ENCODE measurements around the gene HSPA6.
"Not testable (repeated sequence)": the region's sequence is repeated elsewhere in the genome, so short reads cannot be mapped to it uniquely, and the experiment has no call there.

HSPA6 gene

DNA sequence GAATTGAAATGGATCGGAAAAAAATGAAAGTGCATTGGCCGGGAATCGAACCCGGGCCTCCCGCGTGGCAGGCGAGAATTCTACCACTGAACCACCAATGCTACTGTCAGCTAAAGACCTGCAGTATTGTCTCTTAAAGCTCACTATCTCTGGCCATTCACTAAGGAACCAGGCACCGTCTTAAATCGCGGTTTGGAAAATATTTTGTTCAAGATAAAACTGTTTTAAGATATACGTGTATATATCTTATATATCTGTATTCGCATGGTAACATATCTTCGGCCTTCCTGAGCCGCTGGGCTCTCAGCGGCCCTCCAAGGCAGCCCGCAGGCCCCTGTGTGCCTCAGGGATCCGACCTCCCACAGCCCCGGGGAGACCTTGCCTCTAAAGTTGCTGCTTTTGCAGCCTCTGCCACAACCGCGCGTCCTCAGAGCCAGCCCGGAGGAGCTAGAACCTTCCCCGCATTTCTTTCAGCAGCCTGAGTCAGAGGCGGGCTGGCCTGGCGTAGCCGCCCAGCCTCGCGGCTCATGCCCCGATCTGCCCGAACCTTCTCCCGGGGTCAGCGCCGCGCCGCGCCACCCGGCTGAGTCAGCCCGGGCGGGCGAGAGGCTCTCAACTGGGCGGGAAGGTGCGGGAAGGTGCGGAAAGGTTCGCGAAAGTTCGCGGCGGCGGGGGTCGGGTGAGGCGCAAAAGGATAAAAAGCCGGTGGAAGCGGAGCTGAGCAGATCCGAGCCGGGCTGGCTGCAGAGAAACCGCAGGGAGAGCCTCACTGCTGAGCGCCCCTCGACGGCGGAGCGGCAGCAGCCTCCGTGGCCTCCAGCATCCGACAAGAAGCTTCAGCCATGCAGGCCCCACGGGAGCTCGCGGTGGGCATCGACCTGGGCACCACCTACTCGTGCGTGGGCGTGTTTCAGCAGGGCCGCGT, at the start of gene HSPA6:
Gene HSPA6 (plus strand): TSS at position 724 of the 925 bp plus-strand sequence. CDS start 119 bp downstream, at position 843.
- peak; percentile 54 for DNase-seq

DNA sequence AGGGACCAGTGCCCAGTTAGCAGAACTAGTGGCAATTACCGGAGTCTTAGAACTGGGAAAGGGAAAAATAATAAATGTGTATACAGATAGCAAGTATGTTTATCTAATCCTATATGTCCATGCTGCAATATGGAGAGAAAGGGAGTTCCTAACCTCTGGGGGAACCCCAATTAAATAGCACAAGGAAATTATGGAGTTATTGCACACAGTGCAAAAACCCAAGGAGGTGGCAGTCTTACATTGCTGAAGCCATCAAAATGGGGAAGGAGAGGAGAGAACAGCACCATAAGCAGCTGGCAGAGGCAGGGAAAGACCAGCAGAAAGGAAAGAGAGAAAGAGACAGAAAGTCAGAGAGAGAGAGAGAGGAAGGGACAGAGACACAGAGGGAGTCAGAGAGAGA, 46.6 kb upstream of the HSPA6 start:
- DNase-seq = not testable (repeated sequence)

DNA sequence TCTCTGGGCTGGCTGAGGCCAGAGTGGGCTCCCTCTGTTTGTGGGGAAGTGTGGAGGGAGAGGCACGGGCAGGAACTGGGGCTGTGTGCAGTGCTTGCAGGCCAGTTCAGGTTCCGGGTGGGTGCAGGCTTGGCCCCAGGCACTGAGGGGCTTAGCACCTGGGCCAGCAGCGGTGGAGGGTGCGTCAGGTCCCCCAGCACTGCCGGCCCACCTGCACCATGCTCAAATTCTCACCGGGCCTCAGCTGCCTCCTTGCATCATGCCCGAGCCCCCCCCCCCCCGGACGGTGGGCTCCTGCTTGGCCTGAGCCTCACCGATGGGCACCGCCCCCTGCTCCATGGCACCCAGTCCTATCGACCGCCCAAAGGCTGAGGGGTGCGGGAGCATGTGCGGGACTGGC, 45.4 kb upstream of the HSPA6 start:
- DNase-seq = no peak

DNA sequence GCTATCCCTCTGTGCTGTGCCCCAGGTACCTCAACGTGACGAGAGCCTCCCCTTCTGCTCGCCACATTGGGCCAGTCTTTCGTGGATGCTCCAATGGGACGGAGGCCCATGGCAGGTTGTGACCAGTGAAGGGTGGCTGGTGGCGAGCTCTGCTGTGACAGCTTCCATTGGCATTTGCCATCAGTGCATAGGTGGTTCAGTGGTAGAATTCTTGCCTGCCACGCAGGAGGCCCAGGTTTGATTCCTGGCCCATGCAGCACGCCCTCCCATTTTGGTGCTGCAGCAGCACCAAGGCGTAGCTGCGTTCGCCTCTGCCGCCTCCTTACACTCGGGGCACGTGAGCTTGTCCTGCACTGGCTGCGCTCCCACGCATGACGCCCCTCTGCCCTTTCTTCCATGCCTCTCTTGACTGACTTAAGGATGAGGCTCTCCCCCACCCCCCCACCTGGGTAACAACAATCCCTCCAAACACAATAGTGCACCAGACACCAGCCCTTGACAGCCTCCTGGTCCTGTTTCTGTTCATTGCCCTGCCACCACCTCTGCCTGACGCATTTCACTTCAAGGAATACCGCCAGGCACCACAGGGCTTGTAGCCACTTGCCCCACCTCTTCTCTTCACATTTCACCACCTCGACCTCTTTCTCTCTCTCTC, 43.8 kb upstream of the HSPA6 start:
- DNase-seq = no peak

DNA sequence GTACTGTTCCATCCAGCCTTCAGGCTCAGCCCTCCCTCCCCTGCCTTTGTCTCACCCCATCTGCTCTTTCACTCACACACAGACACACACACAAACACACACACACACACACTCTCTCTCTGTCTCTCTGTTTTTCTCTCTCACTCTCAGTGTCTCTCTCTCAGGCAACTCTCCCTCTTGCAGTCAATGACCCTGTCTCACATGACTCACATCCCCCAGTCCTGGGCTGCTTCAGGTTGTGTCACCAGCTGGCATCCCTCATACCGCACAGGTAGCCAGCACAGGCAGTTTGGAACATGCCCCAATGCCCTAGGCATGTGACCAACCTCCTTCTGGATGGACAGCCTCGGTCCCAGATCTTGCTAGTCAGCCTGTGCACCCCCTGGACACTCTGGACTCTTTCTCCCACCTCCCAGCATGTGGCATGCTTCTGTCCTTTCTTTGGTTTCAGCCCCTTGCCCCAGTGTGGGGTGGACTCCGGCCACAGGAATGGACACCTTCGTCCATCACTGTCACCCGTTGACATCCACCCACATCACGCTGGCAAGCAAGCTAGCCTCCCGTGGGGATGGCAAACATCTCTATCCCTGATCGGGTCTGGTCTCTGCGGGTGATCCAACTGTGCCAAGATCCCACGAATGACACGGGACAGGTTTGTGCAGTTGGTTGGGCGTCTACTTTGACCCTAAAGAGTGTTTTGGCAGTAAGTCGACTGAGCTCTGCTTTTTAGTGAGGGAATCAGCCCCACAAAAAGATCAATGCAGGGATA, 42.5 kb upstream of the HSPA6 start:
- DNase-seq = no peak

DNA sequence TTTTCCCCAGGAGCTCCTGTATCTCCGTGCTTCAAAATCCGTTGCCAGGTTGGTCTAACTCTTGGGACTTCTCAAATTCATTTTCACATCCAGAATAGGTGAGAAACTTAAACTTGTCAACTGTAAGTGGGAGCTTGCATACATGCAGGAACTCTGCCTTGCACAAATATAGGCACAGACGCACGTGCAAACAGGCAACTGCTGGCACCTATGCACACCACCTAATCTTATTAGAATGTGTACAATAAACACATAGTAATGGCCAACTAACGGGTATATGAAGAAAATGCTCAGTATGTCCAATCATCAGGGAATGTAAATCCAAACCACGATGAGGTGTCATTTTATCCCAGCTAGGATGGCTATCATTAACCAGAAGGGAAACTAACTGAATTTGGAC, 41.7 kb upstream of the HSPA6 start:
- no peak for DNase-seq

DNA sequence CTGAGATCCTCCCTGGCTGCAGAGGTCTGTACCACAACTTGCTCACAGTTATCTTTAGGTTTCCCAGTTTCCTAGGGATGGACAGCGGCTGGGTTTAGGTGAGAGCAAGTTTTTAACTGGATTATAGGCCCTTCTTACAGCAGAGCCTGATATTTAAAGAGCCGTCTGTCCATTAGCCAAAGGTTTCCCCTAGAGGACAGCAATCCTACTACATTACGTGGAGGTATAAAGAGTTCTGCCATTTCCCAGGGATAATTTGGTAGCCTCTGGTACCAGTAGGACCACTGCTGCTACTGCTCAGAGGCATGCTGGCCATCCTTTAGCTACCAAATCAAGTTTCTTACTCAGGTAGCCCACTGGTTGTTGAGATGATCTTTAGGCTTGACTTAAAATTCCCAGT, 41.0 kb upstream of the HSPA6 start:
- no peak for DNase-seq

DNA sequence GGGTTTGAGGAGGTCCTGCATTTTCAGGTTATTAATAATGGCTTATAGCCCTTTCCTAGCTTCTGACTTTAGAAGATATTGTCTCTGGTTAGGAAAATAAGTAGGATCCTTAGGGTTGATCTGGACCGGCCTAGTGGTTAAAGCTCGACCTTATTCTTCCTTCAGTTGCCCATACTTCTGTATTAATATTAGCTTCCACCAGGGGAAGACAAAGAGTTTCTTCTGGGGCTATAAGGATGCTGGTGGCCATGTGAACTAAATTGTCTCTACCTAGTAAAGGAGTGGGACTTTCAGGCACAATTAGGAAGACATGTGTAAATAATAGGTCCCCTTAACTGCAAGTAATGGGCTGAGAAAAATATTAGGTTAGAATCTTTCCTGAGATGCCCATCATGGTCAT, 39.7 kb upstream of the HSPA6 start:
- no peak for DNase-seq

DNA sequence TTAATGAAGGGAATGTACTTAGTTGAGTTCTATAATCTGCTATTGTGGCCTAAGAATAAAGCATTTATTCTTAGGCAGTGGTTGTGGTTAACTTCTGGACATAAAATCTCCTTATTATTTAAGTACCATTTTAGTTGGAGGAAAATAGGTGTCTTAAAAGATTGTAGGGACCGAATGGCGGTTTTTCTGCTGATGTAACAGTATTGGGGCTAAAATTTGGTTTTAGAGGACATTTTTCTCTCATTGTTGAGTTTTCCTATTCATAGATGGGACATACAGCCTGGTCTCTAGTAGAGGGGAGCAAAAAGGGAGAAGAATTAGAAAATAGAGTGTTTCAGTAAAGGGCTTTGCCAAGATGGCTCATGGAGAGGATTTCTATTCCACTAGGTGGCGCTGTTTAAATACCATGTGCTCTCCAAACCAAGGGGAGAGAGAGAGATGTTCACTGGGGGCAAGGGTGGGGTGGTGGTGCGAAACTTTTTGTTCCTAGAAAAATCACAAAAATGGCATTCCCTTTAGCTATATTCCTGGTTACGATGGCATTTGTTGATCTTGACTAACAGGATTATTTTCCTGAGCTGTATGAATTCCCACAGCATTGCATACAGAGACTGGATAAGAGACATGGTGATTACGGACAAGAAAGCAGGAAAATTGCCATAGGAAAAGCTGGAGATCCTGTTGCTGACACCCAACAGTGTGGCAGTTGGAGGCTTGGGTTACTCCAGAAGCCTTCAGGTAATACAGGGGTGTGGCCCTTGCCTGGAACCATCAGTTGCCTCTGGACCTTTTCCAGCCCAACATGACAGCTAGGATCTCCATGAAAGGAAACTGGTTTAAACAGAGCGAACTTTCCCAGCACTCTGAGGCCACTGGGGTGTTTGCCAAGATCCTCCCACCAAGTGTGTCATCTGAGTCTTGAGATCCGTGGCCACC, 37.3 kb upstream of the HSPA6 start:
- peak; percentile 63 for DNase-seq

DNA sequence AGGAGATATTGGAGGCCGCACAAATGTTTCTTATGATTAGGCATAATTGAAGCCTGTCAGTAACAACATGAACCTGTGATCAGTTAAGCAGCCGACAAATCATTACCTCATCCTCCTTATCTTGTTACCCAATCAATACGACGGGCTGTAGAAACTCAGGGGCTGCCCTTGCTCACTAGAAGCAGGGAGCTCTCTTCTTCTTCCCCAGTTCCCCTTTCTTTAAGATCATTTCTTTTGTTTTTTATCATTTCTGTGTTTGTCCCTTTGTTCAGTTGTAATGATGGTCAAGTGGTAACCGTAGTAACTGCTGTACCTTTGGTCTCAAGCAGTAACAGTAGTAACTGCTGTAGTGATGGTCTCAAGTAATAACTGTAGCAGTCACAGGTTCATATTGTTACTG, 32.9 kb upstream of the HSPA6 start:
- DNase-seq = no peak

DNA sequence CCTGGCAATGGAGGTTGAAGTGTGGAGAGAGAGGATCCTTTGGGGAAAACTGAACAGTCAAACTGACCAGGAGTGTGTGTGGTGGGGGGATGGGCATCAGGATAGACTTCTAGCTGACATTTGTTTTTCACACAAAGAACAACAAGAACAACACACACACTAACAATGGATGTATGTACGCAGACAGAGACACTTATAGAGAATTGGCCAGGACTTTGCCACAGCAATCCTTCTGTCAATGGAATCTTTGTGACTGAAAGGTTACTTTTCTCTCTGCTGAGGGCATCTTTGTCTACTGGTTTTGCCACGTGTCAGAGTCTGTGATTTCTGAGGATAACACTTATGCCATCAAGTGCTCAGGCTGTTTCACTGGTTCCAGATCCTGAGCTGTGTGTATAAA, 31.5 kb upstream of the HSPA6 start:
- no peak for DNase-seq

DNA sequence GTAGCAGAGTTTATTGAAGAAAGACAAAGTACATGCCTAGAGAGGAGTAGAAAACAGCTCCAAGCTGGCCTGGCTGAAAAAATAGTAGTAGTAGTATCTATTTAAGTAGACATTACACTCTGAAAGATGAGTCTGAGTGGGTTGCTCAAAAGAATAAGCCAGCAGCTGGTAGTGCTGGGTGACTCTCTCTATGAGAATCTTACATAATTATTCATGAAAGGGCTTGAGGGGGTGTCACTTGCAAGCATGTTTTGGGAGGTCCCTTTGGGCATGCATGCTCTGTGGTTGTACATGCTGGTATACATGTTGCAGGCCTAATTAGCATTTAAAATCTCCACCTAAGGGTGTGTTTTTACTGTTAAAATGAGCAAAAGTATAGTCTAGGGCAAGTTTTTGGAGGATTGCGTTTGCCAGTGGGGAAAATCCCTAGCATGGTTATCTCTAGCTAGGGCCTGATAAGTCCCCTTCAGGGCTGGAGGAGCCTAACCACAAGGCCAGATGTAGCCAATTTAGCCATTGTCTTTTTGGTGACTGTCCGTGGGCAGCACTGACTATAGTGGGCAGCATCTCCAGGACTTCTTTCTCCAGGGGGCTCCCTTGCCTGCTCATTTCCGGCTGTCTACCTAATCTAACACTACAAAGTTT, 30.1 kb upstream of the HSPA6 start:
- no peak for DNase-seq

DNA sequence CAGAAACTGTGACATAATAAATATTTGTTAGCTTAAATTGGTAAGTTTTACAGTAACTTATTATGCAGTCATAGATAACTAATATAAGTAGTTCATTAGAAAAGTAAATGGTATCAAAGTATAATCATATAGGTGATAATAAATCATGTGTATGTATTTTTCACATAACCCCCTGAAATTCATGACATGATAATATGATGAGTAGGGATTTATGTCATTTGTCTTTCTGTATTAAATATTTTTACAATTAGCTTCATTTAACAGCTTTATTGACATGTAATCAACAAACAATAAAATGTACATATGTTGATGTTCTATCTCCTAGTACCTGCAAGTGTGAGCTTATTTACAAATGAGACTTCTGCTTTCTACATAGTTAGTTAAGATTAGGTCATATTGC, 28.9 kb upstream of the HSPA6 start:
- DNase-seq = no peak

DNA sequence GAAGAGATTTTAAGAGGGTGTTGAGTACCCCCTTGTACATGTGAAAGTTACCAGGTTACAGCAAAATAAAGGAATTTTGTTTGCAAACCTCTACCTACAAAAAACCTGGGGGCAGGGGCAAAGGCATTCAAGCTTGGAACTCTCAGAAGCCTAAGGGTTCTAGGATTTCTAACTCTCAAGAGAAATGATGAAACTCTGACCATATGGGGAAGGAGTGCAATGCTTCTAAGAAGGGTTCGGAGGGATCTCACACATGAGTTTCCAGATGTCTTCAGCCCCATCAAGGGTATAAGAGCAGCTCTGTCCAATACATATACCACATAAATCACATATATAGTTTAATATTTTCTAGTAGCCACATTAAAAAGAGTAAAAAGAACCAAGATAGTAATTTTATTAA, 26.4 kb upstream of the HSPA6 start:
- DNase-seq = no peak

DNA sequence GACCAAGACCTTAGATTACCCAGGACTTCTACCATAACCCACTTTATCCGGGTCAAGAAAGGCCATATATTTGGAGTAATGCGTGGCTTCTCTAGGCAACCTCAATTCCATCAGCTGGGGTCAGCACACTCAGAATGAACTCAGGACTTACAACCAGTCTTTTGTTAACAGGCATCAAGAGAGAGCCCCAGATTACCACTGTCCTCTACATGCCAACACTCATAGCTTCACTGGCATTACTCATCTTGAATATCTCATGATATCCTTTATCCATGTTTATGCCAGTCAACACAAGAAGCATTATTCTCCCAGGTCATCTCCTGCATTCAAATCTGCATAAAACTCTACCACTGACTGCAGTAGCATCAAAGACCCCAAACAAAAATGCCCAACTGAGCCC, 25.7 kb upstream of the HSPA6 start:
- no peak for DNase-seq

DNA sequence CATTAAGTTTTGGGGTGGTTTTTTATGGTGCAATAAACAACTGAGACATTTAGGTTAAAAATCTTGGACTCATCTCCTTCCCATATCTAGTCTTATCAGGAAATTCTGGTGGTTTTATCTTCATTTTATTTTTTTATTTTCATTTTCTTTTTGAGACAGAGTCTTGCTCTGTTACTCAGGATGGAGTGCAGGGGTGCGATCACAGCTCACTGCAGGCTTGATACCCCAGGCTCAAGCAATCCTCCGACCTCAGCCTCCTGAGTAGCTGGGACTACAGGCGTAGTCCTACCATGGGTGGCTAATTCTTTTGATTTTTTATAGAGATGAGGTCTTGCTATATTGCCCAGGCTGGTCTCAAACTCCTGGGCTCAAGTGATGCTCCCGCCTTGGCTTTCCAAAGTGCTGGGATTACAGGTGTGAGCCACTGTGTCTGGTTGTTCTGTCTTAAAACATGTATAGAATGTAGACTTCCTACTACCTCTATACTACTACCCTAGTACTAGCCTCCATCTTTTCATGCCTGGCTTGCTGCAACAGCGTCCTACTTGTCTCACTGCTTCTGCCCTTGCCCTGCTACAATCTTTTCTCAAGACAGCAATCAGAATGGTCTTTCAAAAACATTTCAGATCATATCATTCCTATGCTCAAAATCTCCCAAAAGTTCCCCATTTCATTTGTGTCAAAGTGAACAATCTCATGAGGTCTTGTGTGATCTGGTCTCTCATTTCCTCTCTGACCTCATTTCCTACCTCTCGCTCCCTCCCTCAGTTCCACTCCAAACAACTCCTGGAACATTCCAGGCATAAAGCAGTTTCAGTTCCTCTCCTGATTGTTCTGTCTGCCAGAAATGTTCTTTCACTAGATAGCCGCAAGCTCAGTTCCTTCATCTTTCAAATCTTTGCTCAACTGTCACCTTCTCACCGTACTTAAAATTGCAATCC, 25.0 kb upstream of the HSPA6 start:
- DNase-seq = no peak

DNA sequence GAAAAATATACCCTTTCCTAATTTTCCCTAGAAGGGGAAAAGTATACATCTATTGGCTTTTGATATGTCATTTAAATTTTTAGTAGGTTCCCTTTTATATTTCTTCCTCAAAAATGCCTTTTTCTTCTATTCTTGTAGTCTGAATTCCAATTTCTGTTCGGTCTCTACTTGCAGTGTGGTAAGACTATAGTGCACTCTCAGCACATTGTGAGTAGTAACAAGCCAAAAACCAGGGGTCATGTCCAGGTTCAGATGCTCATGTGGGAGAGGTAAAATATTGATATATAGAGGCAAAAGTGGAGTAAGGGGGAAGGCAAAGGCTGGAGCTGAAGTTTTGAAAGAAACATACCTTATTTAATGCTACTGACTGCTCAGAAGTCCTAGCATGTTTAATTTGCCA, 23.1 kb upstream of the HSPA6 start:
- DNase-seq = no peak

DNA sequence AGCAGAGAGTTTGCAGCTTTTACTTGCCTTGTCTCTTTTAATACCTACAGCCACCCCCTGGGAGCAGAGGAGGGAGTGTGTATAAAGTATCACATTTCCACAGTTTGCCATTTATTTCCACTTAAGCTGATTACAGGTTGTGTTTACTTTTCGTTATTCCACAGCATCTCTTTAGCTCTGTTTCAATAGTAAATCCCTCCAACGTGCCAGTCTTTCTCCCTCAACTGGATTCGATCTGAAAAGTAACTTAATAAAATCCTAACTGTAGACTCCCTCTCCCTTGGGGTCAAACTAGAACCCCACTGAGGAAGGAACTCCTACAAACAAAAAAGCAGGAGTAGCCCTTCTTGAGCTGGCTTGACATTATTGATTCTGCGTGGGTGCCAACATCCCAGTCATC, 22.2 kb upstream of the HSPA6 start:
- peak; percentile 77 for DNase-seq

DNA sequence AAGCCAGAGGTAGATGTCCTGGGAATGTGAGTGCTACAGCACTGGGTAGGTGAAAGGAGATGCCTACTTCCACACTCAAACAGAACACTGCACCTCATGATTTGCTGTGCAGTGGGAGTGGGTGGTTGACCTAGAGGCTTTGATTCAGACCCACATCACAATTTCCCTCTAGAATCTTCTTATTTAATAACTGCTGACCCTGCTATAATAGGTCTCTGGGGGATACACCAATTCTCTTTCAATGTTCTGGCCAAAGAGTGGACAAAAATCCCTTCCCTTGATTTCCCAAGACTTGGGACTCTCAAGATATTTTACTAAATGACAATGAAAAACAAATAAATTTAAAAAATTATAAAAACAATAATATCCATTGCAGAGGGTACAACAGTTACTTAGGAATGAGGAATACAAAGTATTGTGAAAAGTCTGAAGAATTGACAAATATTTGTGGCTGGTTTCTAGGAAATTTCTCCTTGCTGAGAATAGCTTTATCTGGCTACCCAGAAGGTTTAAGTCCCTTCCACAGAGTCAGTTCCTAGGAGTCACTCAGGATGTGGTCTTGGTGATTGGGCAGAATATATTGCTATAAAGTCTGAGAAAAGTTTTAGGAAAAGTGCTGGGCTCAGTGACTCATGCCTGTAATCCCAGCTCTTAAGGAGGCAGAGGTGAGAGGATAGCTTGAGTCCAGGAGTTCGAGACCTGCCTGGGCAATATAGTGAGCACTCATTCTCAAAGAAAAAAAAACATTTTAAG, 21.5 kb upstream of the HSPA6 start:
- DNase-seq = no peak

DNA sequence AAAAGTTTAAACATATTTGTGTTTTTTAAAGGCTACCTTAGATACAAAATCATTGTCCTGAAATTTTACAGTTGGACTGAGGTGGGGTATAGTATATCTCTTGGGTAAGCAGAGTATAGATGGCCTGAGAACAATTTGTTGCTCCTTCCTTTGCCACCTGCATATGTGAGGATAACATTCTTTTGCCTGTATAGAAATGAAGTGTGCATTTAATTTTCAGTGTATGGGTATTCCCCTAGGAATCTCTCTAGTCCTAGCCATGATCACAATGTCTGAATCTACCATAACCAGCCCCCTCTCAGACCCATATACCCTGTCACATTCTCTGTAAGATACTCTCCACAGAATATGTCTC, 21.0 kb upstream of the HSPA6 start:
- no peak for DNase-seq
